HG02884 (cell line): Measurements from ENCODE around the gene LPP.

Experiments
- ATAC-seq: cut with Tn5 transposase; IDR thresholded peaks from one replicate; pipeline ENCODE4 v1.9.1; 2021; ENCODE audit warnings: mild to moderate bottlenecking, moderate library complexity; ENCODE audit not compliant: unreplicated experiment

Gene LPP

DNA sequence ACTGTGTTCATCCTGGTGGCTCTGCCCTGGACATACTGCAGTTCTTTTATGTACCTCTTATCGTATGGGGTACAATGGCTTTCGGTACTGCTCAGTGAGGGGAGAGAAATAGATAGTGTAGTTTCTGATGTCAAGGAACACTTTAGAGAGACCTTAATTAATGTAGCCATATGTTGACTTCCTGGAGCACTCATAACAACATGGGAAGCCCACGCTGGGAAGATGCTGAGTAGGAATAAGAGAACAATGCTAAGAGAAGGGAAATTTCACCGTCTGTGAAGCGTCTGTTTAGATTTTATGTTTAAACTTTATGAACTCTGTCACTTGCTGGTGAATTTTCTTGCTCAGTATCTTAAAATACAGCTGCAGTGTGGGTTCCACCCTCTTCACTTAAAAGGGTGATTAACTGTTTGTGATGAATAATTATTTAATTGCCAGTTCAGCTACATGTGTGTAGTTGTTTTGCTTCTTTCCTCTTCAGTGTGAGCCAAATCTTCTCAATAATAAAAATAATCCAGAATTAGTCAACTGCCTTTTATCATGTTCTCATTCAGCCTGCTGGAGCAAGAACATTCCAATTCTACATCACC lies 644.7 kb downstream of the LPP start:
- no peak for ATAC-seq

DNA sequence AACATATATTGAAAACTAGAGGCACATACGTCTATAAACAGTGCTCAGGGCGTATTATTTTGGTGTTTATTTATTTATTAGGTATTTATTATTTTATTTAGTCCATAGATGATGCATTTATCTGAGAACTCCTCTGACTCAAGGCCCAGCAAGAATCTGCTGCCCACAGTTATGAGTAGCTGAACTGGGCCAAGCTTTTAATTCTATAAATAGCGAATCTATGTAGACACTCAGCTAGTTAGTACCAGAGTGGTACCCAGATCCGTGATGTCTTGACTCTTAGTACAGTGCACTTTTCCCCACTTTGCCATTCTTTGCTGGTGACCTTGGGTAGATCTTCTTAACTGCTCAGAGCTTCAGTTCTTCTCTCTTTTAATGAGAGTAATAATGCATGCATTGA lies 647.4 kb downstream of the LPP start:
- no peak for ATAC-seq

- no peak for ATAC-seq
These were observed 648.7 kb downstream of the LPP start for GRCh38 chr3:188802645-188803044.

GRCh38 chr3:188807006-188807405 lies 653.0 kb downstream of the LPP start:
- ATAC-seq, result no peak

GRCh38 chr3:188812198-188812597 lies 658.2 kb downstream of the LPP start:
- no peak for ATAC-seq

- no peak for ATAC-seq
These were observed 660.6 kb downstream of the LPP start for GRCh38 chr3:188814581-188814980.

DNA sequence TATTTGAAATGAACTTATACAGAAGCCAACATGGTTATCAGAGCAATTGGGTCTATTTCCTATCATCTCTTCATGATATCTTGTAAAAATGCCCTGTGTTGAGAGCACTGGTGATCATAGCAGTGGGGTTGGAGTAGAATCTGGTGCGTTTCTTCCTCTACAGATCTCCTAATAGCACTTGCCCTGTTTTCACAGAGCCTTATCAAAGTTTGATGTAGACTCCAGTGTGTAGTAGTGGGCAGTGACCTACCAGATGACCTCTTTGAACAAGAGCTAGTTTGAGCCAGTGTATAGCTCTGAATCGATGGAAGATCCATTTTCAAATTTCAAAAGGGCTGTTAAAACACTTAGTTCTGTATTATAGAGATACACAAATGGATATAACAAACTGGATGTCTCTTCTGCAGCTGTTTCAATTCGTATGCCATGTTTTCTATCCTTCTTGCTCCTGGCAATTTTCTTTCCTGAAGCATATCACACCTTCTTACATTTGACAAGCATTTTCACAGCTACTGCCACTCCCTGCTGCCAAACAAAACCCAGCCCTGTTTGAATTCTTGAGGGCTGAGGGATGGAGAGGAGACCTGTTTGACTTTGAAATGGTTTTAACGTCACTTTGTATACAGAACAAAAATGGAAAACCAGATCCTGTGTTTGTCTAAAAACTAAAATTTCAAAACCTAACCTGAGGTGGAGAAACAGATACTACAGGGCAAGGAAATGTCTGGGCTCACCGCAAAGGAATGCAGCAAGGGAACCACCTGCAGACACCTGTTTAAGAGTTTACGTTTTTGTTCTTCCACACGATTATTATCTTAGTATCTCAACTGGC lies 663.4 kb downstream of the LPP start:
- no peak for ATAC-seq

DNA sequence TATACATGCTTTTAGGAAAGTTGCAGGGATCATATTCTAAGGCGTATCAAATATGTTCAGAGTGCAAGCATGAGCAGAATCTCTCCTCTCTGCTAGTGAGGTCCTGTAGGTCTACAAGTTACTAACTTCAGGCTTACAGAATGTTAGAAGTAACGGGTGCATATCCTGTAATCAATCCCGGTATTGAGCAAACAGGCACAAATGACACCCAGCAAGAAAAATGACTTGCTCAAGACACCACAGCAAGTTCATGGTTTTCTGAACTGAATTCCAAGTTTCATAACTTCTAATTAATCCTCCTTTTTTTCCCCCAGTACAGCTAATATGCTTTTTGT lies 663.9 kb downstream of the LPP start:
- ATAC-seq, result no peak

- no peak for ATAC-seq
These were observed 664.3 kb downstream of the LPP start for GRCh38 chr3:188818282-188818681.

GRCh38 chr3:188819939-188820338 lies 666.0 kb downstream of the LPP start:
- no peak for ATAC-seq

GRCh38 chr3:188822004-188822403 lies 668.0 kb downstream of the LPP start:
- ATAC-seq, result no peak

DNA sequence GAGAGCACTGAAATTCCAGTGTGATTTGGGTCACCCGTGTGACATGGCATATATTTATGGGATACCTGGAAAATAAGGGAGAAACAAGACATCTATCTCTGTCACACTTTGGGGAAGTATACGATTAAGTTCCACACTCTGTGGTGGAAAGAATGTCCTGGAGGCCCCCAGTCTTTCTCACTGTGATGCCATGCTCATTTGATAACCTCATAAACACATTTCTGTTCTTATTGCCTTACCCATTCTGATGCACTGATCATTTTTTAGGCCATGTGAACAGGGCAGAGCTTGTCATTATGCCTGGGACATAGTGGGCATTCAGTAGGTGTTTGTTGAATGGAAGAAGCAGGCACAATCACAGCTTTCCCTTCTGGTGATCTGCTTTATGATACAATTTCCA lies 668.5 kb downstream of the LPP start:
- ATAC-seq, result no peak

- no peak for ATAC-seq
These were observed 670.6 kb downstream of the LPP start for GRCh38 chr3:188824566-188824965.

DNA sequence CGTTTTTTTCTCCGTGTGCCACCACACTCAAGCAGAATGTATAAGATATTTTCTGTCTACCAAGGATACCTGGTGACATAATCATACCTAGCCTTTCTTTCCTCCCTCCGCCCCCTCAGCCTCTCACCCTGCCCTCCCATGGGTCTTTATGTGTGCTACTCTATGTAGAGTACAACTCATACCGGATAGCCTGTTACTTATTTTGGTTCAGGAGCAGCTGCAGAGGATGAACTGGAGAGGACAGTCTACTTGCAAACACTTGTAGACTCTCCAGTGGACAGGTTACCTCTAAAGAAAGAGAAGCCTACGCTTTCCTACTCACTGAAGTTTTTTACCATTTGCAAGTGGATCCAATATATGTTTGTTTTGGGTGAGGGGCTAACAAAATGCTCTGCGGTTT lies 671.9 kb downstream of the LPP start:
- ATAC-seq, result no peak

DNA sequence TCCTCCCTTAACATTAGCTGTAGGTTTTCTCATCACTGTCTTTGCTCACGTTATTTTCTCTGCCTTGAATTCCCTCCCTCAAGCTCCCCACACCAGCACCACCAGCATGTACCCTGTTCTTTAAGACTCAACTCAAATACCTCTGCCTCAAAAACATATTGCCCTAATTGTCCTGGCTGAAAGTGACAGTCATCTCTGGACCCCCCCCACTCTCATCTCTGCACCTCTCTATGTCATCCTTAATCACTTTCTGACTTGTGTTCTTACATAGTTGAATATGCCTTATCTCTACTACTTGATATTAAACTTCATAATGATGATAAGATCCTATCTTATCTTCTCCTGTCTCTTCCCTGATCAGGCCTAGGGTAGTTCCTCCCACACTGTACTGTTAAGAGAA lies 672.6 kb downstream of the LPP start:
- no peak for ATAC-seq

DNA sequence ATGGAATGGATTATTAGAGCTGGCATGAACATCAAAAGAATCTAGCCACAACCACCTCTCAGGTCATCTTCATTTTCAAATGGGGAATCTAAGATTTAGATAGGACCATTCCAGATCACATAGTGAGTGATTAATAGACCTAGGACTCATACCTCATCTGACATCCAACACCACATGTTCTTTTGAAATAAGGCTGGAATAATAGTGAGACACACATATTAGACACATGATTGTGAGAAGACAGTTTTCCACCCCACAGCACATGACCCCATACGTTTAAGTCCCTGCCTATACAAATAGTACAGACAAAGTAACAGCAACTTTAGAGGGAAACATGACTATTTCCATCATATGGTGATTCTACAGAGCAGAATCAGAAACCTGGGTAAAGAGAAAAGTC lies 673.1 kb downstream of the LPP start:
- no peak for ATAC-seq

DNA sequence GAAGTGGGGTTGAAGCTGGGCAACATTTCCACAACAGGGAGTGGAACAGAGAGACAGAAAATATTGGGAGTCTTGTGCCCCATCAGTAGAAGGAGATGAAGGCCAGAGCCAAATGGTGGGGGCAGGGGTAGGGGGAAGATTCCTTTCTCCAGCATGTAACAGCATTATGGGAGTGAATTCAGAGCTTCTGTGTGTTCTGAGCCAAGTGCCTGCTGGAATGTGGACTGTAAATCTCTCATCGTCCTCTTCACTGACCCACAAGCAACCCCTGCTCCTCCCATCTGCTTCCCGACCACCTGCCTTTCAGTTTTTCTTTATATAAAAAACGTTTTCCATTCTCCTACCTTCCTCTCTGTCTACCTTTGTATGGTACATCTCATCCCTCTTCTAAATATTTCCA lies 673.6 kb downstream of the LPP start:
- ATAC-seq, result no peak

GRCh38 chr3:188829130-188829529 lies 675.2 kb downstream of the LPP start:
- no peak for ATAC-seq

GRCh38 chr3:188829576-188829975 lies 675.6 kb downstream of the LPP start:
- ATAC-seq, result no peak

DNA sequence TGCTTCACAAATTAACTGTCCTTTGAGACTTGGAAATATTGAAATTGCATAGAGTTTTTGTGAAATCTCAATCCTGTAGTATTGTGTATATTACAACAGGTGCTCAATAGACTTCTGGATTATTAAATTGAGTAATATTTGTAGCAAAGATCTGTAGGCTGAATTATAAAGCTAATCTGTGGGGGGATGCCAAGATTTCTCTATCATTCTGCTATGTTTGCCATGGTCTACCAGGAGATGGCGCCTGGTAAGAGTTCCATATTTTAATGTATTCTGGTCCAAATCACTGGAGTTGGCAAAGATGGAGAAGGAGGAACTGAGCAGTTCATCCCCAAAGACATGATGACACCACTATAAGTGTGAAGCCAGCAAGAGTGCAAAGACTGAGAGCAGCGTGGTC lies 676.9 kb downstream of the LPP start:
- ATAC-seq, result no peak

- no peak for ATAC-seq
These were observed 678.2 kb downstream of the LPP start for GRCh38 chr3:188832146-188832545.

- no peak for ATAC-seq
These were observed 679.2 kb downstream of the LPP start for GRCh38 chr3:188832961-188833721.
